Esophagus muscularis mucosa (tissue), 3 donors: Measurements from ENCODE around the gene GNG7.

Experiments
- POLR2A ChIP-seq: fragments of 450-650 bp; IDR thresholded peaks from one replicate; pipeline ENCODE4 v1.6.1; 2017; ENCODE audit warnings: antibody characterized with exemption, moderate library complexity, mild to moderate bottlenecking, low read depth
- TF ChIP-seq, protein P1 (sequence below), 3 experiments: fragments of 200-600 bp in 2 of 3; fragments of 450-650 bp in 1 of 3; sonication (generic) in 2 of 3; IDR thresholded peaks; one replicate each; pipeline ENCODE4 v1.5.1; 2017 to 2019; ENCODE audit warnings: antibody characterized with exemption in 3 of 3, mild to moderate bottlenecking in 2 of 3, moderate library complexity in 1 of 3

- no peak for TF ChIP-seq POLR2A
- TF ChIP-seq, protein P1, sequence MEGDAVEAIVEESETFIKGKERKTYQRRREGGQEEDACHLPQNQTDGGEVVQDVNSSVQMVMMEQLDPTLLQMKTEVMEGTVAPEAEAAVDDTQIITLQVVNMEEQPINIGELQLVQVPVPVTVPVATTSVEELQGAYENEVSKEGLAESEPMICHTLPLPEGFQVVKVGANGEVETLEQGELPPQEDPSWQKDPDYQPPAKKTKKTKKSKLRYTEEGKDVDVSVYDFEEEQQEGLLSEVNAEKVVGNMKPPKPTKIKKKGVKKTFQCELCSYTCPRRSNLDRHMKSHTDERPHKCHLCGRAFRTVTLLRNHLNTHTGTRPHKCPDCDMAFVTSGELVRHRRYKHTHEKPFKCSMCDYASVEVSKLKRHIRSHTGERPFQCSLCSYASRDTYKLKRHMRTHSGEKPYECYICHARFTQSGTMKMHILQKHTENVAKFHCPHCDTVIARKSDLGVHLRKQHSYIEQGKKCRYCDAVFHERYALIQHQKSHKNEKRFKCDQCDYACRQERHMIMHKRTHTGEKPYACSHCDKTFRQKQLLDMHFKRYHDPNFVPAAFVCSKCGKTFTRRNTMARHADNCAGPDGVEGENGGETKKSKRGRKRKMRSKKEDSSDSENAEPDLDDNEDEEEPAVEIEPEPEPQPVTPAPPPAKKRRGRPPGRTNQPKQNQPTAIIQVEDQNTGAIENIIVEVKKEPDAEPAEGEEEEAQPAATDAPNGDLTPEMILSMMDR (IDR thresholded peaks at IDR 0.05), result no peak
Observed at GRCh38 chr19:2740314-2740656, 37.8 kb upstream of the GNG7 start.
